Measurements from ENCODE around the gene RHO.
"Not testable (repeated sequence)": the region's sequence is repeated elsewhere in the genome, so short reads cannot be mapped to it uniquely, and the experiment has no call there.

- TF ChIP-seq POLR2AphosphoS5 (IDR thresholded peaks at IDR 0.05; ENCODE audit: borderline replicate concordance, low read depth, low read length); EZH2 (IDR thresholded peaks at IDR 0.05): not testable (repeated sequence)
These were observed 12.5 kb upstream of the RHO start for GRCh38 chr3:129515821-129516432.
